DND-41 (cell line): ENCODE measurements around the gene FAM3B.

ENCODE experiments used
- EZH2 ChIP-seq: IDR thresholded peaks from 3 replicates; pipeline ENCODE4 v1.6.1; 2012; ENCODE audit warnings: borderline replicate concordance, low read depth, mild to moderate bottlenecking, moderate library complexity, low read length, inconsistent platforms; ENCODE audit not compliant: severe bottlenecking
- TF ChIP-seq, protein P1 (sequence below): IDR thresholded peaks from 2 replicates; pipeline ENCODE4 v1.5.1; 2012; ENCODE audit warnings: borderline replicate concordance, low read length, moderate library complexity, mild to moderate bottlenecking; ENCODE audit not compliant: poor library complexity, severe bottlenecking; ENCODE audit errors: extremely low read depth

DNA sequence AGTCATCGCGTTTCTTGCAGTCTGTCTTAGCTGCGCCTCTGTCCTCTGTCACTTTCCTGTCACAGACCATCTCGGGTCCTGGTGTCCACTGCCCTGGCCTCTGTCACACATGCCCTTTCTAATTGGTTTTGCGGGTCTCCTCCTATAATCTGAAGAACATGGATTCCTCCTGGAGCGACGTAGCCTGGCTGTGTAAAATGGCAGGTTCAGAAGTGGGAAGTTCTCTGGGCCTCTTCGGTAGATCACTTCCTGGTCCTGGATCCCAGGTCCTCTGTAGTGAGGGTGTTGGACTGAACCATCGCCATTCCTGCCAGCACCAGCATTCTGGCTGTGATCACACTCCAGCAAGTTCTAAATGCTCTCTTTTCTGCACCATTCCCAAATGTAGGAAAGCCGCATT lies 857 bp downstream of the FAM3B start:
- TF ChIP-seq, protein P1, sequence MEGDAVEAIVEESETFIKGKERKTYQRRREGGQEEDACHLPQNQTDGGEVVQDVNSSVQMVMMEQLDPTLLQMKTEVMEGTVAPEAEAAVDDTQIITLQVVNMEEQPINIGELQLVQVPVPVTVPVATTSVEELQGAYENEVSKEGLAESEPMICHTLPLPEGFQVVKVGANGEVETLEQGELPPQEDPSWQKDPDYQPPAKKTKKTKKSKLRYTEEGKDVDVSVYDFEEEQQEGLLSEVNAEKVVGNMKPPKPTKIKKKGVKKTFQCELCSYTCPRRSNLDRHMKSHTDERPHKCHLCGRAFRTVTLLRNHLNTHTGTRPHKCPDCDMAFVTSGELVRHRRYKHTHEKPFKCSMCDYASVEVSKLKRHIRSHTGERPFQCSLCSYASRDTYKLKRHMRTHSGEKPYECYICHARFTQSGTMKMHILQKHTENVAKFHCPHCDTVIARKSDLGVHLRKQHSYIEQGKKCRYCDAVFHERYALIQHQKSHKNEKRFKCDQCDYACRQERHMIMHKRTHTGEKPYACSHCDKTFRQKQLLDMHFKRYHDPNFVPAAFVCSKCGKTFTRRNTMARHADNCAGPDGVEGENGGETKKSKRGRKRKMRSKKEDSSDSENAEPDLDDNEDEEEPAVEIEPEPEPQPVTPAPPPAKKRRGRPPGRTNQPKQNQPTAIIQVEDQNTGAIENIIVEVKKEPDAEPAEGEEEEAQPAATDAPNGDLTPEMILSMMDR: no peak
- TF ChIP-seq EZH2: no peak
